Testis (tissue), 2 donors: Measurements from ENCODE around the gene UNC13D.

Experiments
- POLR2A ChIP-seq: fragments of 450-650 bp; IDR thresholded peaks from one replicate; pipeline ENCODE4 v1.6.1; 2017; ENCODE audit warnings: antibody characterized with exemption, mild to moderate bottlenecking, moderate library complexity
- TF ChIP-seq, protein P1 (sequence below), 3 experiments: fragments of 450-650 bp in 2 of 3; fragments of 200-600 bp in 1 of 3; sonication (generic) in 1 of 3; IDR thresholded peaks; one replicate each; pipeline ENCODE4 v1.5.1; 2016 to 2019; ENCODE audit warnings: antibody characterized with exemption in 3 of 3, mild to moderate bottlenecking in 2 of 3, moderate library complexity in 1 of 3

DNA sequence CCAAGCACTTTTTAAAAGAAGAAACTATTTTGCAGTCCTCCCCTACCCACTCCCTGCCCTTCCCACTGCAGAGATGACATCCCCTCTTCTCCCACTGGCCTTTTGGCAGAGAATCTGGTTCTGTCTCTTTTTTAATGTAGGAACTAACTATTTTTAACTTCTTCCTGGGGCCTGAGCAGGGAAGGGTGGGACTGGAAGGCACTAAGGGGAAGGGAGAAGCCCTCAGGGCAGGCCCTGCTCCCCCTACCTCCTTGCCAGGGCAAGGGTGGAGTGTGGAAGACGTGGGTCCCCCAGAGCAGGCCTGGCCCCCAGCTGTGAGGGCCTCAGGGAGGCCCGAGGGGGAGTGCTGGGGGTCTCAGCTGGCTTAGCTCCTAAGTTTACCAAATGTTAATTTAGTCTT is 19.5 kb downstream of the UNC13D start:
- no peak for TF ChIP-seq POLR2A
- TF ChIP-seq, protein P1, sequence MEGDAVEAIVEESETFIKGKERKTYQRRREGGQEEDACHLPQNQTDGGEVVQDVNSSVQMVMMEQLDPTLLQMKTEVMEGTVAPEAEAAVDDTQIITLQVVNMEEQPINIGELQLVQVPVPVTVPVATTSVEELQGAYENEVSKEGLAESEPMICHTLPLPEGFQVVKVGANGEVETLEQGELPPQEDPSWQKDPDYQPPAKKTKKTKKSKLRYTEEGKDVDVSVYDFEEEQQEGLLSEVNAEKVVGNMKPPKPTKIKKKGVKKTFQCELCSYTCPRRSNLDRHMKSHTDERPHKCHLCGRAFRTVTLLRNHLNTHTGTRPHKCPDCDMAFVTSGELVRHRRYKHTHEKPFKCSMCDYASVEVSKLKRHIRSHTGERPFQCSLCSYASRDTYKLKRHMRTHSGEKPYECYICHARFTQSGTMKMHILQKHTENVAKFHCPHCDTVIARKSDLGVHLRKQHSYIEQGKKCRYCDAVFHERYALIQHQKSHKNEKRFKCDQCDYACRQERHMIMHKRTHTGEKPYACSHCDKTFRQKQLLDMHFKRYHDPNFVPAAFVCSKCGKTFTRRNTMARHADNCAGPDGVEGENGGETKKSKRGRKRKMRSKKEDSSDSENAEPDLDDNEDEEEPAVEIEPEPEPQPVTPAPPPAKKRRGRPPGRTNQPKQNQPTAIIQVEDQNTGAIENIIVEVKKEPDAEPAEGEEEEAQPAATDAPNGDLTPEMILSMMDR (IDR thresholded peaks at IDR 0.05), result no peak
